Limb (tissue), 2 donors: Measurements from ENCODE around the gene VASP.

Experiments
- DNase-seq, 2 donors: peaks; one replicate each; pipeline ENCODE4 v3.0.0-alpha.2; 2016; ENCODE audit errors: extremely low spot score in 2 of 2

VASP gene

DNA sequence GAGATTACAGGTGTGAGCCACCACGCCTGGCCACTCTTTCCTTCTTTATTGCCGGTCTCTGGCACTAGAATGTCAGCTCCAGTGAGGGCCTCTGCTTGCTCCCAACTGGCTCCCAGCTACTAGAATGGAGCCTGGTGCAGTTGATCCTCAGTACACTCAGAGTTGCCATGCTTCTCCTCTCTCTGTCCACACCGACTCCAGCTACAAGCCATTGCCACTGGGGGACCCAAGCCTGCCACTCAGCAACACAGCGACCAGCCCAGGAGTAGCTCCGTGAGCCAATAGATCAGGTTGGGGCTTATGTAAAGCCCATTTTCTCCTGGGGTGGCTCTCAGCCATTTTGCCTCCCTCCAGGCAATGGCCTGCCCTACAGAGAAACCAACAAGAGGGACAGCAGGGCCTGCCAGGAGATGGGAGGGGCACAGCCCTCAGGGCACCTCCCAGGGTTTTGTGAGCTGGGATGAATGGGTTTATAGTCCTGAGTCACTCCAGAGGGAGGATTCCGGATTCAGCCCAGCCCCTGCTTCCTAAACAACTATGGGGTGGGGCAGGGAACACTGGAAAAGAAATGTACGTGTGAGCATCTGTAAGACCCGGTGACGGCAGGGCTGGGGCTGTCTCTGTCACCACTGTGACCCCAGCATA is 40.8 kb downstream of the VASP start:
- no peak for DNase-seq

DNA sequence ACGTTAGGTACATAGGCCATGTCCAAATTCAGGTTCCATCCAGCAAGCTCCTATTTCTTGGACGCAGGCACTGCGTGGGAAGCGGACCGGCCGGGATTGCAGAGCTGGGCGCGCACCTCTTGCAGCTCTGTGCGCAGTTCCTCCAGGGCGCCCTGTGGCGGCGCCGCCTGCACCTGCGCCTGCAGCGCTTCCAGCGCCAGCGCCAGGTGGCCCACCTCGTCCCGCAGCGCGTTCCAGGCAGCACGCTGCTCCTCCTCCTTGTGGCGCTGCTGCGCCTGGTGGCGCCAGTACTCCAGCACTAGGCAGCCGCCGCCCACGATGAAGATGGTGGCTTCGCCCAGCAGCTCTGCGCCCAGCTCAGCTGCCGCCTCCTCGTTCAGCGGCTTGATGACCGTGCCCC is 46.2 kb downstream of the VASP start:
- DNase-seq, result no peak

DNA sequence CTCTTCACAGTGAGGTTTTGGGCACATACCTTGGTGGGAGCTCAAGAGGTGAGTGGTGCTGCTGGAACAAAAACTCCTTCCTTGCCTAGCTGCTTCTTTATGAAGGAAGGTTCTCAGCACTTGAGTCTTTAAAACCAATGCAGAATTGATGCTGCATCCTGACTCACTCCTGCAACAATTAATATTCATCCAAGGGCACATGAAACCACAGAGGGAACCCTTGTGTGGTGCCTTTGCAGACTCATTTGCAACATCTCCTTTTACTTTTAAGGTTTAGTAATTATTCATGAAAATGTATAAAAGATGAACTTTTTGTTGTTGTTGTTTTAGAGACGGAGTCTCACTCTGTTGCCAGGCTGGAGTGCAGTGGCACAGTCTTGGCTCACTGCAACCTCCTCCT is 47.2 kb downstream of the VASP start:
- DNase-seq, result no peak

DNA sequence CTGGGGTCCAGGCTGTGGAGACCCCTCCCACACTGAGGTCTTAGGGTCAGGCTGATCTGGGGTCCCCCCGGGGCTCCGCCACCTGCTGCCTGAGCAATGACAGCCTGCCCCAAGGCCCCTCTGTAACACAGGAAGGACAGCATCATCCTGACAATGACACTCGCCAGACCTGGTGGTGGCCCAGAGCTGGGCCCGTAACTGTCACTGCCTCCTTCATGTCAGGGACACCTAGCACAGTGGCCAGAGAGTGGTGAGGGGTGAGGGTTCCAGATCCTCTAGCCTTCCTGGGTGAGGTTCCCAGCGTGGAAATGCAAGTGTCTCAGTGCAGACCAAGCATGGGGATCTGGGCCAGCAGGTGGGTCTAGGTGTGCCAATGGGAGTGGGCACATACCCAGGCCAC is 49.6 kb downstream of the VASP start:
- no peak for DNase-seq

DNA sequence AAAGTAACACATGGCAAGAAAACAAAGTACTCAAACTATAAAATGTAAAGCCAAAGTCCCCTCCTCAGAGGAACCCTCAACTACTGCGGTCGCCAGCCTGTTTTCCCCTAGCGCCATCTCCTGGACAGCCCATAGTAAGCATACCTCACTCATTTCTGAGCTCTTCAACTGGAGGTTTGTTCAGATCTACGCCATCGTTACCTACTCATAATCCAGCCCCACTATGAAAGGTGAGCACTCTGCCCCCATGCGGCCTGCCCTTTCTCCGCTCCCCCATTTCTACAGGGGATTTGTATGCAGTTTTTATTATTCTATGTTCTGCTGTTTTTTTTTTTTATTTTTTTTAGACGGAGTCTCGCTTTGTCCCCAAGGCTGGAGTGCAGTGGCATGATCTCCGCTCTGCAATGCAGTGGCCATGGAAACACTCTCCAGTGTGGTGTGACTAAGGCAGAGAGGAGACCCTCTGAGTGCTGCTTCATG is 51.2 kb downstream of the VASP start:
- peak; percentile 8 to 44 for DNase-seq

DNA sequence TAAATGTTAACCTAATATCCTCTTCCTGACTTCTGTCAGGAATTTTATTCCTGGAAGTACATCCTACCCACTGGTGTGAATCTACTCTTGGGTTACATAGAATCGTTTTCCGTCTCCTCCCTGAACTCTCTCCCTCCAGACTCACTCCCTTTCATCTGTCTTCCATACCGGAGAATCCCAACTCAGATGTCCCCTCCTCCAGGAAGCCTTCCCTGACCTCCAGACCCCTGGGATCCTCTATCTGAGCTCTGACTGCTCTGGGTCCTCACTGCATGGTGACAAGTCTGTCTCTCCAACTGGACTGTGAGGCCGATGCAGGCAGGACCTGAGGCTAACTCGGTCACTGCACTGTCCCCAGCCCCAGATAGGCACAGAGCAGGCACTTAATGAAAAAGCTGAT is 52.8 kb downstream of the VASP start:
- no peak for DNase-seq

DNA sequence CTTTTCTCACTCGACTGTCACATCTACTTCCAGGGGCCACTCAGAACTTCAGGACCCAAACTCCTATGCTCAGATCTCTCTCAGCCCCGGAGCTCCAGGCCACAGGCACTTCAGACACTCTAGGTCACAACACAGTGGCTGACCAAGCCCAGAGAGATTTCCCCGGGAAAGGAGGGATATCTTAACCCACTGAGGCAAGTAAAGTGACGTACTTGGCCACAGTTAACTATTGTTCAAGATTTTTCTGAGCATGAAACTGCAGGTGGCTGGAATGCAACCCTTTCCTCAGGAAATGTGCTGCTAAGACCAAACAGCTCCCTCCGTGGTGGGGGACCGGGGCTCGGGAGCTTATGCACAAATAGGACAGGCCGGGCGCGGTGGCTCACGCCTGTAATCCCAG is 53.4 kb downstream of the VASP start:
- DNase-seq, result no peak

DNA sequence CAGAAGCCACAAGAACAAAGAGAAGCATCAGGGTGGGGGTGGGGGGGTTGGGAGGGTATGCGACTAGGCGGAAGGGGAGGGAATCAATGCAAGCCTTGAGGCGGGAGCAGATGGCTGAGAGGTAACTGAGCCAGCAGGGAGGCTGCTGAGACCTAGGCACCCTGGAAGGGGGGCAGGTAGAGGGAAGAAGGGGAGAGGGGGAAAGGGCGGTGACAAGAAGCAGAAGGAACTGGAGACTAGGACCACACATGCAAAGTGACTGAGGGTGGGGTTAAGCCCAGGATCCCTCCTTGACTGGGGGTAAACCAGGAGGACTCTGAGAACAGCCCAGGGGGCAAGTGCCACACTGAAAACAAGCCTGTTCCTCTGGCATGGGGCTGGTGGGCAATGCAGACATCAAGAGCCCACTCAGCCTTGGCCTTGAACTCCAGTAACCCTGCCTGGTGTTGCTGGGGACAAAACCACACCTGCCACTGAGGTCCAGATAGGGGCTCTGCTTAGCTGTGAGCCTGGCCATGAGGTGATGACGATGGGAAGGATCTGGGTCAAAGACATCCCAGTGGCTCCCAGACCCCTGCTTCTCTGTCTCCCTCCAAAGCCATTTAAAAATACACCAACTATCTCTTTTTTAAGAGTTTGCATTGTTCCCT is 57.0 kb downstream of the VASP start:
- no peak for DNase-seq

DNA sequence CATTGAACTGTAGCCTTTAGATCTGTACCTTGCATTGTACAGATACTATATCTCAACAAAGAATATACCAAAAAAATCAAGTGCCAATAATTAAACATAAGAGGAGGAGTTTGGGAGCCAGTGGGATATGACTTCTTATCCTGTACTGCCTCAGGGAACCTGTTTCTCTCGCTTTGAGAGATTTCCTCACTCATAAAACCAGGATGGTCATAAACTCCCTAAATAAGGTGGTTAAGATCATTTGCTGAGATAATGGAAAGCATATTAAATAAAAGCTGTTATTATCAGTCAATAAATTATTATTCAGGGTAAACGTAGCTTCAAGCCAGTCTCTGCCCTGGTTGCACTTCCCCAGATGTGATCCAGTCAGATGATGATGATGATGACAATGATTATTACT is 60.3 kb downstream of the VASP start:
- no peak for DNase-seq

DNA sequence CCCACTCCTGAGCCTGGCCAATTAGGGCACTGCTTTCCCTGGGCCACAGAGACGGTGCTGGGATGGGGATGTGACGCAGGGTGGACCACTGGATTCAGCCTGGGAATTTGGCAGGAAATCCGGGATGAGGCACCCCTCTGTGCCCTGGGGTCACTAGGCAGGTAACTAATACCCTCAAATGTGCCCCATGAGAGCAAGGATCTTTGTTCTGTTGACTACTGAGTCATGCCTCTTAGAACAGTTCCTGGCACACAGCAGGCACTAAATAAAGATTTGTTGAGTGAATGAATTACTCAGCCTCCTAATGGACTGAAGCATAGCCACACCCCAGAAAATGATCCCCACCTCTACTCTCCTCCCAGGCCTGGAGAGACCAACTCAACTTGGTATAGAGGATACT is 61.5 kb downstream of the VASP start:
- no peak for DNase-seq

DNA sequence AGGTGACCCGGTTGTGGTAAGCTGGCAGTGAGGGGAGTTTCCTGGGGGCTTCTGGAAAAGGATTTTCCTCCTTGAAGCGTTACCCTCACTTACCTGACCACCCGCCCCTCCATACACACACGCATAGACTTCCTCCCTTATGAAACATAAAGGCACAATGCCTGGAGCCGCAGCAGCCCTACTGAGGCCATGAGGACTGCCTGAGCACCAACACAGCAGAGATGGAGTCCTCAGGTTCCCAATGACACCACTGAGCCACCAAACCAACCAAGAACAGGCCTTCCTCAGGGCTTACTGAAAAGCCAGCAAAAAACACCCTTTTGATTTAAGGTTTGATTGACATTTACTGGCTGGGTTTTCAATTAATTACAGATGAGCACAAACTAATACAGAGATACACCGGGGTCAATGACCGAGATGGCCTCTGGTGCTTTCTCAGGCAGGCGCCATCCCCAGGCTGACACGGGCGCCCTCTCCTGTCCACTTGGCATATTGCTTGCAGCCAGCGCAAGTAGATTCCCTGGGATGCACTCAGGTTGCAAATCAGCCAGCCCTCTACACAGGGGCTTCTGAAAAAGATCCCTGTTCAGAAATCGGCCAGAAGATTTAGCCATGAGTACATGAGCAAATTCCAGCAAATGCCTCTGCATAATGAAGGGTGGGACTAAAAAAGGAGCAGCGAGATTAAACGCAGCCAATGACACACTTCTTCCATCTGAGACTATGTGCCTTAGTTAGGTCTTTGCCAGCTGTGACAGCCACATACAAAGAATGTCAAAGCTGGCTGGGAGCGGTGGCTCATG is 62.5 kb downstream of the VASP start:
- DNase-seq, result no peak

DNA sequence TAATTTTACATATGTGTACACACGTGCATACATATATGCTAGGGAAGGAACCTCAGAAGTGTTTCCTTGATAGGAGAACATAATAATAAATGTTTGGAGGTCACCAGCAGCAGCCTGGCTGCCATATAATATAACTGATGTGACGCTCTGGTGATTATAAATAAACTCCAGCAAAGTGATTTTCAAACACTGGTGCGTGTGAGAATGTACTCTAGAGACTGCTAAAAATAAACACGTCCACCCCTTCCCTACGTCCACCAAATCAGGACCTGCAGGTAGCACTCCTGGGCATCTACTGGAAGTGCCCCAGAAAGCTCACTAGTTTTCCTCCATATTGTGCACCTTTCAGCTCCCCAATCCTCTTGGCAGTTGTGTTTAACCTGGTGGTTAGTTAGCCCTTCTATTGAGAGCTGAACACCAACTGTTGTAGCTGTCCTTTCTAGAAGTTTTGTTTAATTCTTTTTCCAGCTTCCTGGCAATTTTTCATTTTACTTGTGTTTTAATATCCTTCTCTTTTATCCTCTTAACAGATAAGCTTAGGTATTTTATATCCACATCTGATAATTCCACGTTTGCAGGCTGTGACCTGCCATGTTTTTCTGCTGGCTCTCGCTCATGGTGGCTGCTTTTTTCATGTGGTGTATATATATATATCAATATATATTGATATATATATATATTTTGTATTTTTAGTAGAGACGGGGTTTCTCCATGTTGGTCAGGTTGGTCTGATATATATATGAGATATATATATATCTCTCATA is 64.4 kb downstream of the VASP start:
- DNase-seq, result no peak

DNA sequence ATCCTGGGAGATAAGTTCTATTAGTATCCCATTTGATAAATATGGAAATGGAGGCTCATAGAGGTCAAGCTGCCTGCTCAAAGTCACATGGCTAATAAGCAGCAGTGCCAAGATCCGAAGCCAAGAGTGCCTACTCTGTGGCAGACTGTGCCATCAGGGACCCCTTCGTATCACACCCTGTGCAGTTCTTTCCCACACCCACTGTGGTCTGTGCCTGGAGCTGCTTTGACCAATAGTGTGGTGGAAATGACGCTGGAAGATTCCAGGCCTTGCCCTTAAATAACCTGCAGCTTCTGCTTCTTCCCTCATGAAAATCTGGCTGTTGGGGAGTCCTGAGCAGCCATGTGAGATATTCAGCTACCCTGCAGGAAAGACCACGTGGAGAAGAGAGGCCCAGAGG is 67.2 kb downstream of the VASP start:
- no peak for DNase-seq

DNA sequence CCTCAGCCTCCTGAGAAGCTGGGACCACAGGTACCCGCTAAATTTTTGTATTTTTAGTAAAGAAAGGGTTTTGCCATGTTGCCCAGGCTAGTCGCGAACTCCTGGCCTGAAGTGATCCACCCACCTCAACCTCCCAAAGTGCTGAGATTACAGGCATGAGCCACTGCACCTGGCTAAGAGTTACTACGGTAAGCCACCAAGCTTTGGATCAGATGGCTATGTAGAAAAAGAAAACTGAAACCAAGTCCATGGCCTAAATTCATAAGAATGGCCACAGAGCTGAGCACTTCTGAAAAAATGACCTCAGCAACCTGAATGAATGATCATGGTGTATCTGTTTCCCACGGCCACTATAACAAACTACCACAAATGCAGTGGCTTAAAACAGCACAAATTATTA is 67.9 kb downstream of the VASP start:
- no peak for DNase-seq
